A673 (cell line): ENCODE results near the gene ASPSCR1. TPM values are rescaled to one million over a fixed set of nuclear protein-coding genes. Genes with fewer than 3 reads are reported as not detected.

Experiments
- BruUV-seq: library from RNA; stranded (reverse); fragments of 400-500 nt; replicated peaks from 2 replicates; lab custom pipeline; 2021; lab: Mats Ljungman, UMichigan
- CTCF ChIA-PET: fragments of 300-600 bp; sonication (Branson Sonifier 250); formaldehyde crosslinking; loops from one replicate; lab custom pipeline; 2022; ENCODE audit warnings: antibody characterized with exemption; lab: Charles Lee
- POLR2A ChIA-PET: fragments of 300-600 bp; sonication (Branson Sonifier 250); formaldehyde crosslinking; loops from one replicate; lab custom pipeline; 2022; ENCODE audit warnings: antibody characterized with exemption; ENCODE audit not compliant: low non-redundant PET; lab: Charles Lee
- DNase-seq: peaks from one replicate; pipeline ENCODE4 v3.0.0-alpha.2; 2015; ENCODE audit warnings: low spot score
- H3K27ac ChIP-seq: fragments of 200-600 bp; sonication (generic); 2 replicates; pipeline ENCODE4 v1.5.1; 2016; ENCODE audit warnings: mixed run types, low read depth, mild to moderate bottlenecking, mixed read lengths, antibody characterized with exemption, low read length; ENCODE audit not compliant: poor library complexity, severe bottlenecking
- H3K27me3 ChIP-seq: fragments of 200-600 bp; sonication (generic); replicated peaks from 2 replicates; pipeline ENCODE4 v1.6.1; 2017; ENCODE audit warnings: mixed run types, low read depth, mild to moderate bottlenecking, mixed read lengths, antibody characterized with exemption, low read length; ENCODE audit not compliant: insufficient read depth, poor library complexity
- H3K36me3 ChIP-seq: fragments of 200-600 bp; sonication (generic); 2 replicates; pipeline ENCODE4 v1.6.1; 2016; ENCODE audit warnings: mixed run types, mild to moderate bottlenecking, mixed read lengths, antibody characterized with exemption, low read length; ENCODE audit not compliant: insufficient read depth, poor library complexity, severe bottlenecking
- H3K4me1 ChIP-seq: fragments of 200-600 bp; sonication (generic); 2 replicates; pipeline ENCODE4 v1.6.1; 2017; ENCODE audit warnings: mixed run types, mild to moderate bottlenecking, mixed read lengths, antibody characterized with exemption, low read length; ENCODE audit not compliant: insufficient read depth, poor library complexity, severe bottlenecking
- H3K4me3 ChIP-seq: fragments of 200-600 bp; sonication (generic); 2 replicates; pipeline ENCODE4 v1.5.1; 2016; ENCODE audit warnings: low read depth, mixed run types, mild to moderate bottlenecking, mixed read lengths, low read length; ENCODE audit not compliant: poor library complexity, severe bottlenecking
- H3K9me3 ChIP-seq: fragments of 200-600 bp; sonication (generic); 2 replicates; pipeline ENCODE4 v1.6.1; 2016; ENCODE audit warnings: mixed run types, low read depth, mild to moderate bottlenecking, mixed read lengths, antibody characterized with exemption, low read length; ENCODE audit not compliant: poor library complexity, severe bottlenecking
- CTCF ChIP-seq: fragments of 300-800, 200-600 bp; sonication (generic); conservative IDR thresholded peaks from 2 replicates; pipeline ENCODE4 v1.5.1; 2017; ENCODE audit warnings: low read depth, mild to moderate bottlenecking, antibody characterized with exemption, low read length, moderate library complexity, mixed read lengths
- EZH2 ChIP-seq: fragments of 200-600 bp; sonication (generic); IDR thresholded peaks from 2 replicates; pipeline ENCODE4 v1.6.1; 2017; ENCODE audit warnings: borderline replicate concordance, low read depth, mild to moderate bottlenecking, mixed read lengths, antibody characterized with exemption, low read length; ENCODE audit not compliant: poor library complexity, severe bottlenecking
- intact Hi-C: fragments of 100-400 bp; cut with micrococcal nuclease; formaldehyde crosslinking; loops from one replicate; pipeline ENCODE4 v1.10.0; 2022; ENCODE audit not compliant: unreplicated experiment
- total RNA-seq: library from RNA; stranded (reverse); gene quantifications from 2 replicates; pipeline ENCODE4 v1.2.3, GENCODE V29; 2021

Gene ASPSCR1
- total RNA-seq, 1 experiment from 2014 or later = 46.2 TPM

- no peak overlapping the region for H3K4me3 ChIP-seq
- no peaks in the 10 kb centered on the region for H3K36me3 ChIP-seq
- CTCF ChIA-PET = no interaction called here
- TF ChIP-seq CTCF = no peak
- TF ChIP-seq EZH2 = no peak
- no peak overlapping the region for H3K27ac ChIP-seq
- DNase-seq = no peak
- intact Hi-C loops = no loop called here
- peaks cover 2% of the 10 kb centered on the region for H3K4me1 ChIP-seq
- no peaks in the 10 kb centered on the region for H3K27me3 ChIP-seq
- POLR2A ChIA-PET = interaction anchor here (0.6 kb wide), 1 partner anchor 315 kb away, joined by 4 read pairs; no protein-coding TSS in a partner anchor
- BruUV-seq = no TSS peak
- no peaks in the 10 kb centered on the region for H3K9me3 ChIP-seq
These were observed 6.4 kb downstream of the ASPSCR1 start for GRCh38 chr17:81983639-81984373.

- ChIA-PET CTCF (no interaction called here), POLR2A (no interaction called here)
- DNase-seq = no peak
- Histone ChIP-seq H3K4me1 (no peaks in the 10 kb centered on the region), H3K9me3 (no peaks in the 10 kb centered on the region), H3K27ac (no peak overlapping the region), H3K4me3 (no peak overlapping the region), H3K27me3 (no peaks in the 10 kb centered on the region), H3K36me3 (no peaks in the 10 kb centered on the region)
- BruUV-seq = no TSS peak
- TF ChIP-seq CTCF = no peak
- no peak for TF ChIP-seq EZH2
- intact Hi-C loops = no loop called here
These were observed 7.5 kb downstream of the ASPSCR1 start for GRCh38 chr17:81984773-81985410.

GRCh38 chr17:81986606-81987005 lies 9.2 kb downstream of the ASPSCR1 start:
- H3K27ac ChIP-seq = no peak overlapping the region
- TF ChIP-seq EZH2 (no peak), CTCF (no peak)
- no peak for DNase-seq
- H3K36me3 ChIP-seq = no peaks in the 10 kb centered on the region
- no TSS peak for BruUV-seq
- H3K4me1 ChIP-seq = no peaks in the 10 kb centered on the region
- no peak overlapping the region for H3K4me3 ChIP-seq
- no peaks in the 10 kb centered on the region for H3K27me3 ChIP-seq
- intact Hi-C loops = no loop called here
- CTCF ChIA-PET = no interaction called here
- no peaks in the 10 kb centered on the region for H3K9me3 ChIP-seq
- POLR2A ChIA-PET = no interaction called here
